AG09319 (cell line): ENCODE measurements around the gene ADAP1.
"Not testable (repeated sequence)": the region's sequence is repeated elsewhere in the genome, so short reads cannot be mapped to it uniquely, and the experiment has no call there.

Source experiments
- DNase-seq: peaks from one replicate; pipeline ENCODE4 v3.0.0-alpha.2; 2010; ENCODE audit warnings: low read depth; ENCODE audit errors: extremely low read depth
- TF ChIP-seq, protein P1 (sequence below): IDR thresholded peaks from 2 replicates; pipeline ENCODE4 v1.5.1; 2011; ENCODE audit warnings: low read depth, mild to moderate bottlenecking, inconsistent platforms, low read length, moderate library complexity

Gene ADAP1

DNA sequence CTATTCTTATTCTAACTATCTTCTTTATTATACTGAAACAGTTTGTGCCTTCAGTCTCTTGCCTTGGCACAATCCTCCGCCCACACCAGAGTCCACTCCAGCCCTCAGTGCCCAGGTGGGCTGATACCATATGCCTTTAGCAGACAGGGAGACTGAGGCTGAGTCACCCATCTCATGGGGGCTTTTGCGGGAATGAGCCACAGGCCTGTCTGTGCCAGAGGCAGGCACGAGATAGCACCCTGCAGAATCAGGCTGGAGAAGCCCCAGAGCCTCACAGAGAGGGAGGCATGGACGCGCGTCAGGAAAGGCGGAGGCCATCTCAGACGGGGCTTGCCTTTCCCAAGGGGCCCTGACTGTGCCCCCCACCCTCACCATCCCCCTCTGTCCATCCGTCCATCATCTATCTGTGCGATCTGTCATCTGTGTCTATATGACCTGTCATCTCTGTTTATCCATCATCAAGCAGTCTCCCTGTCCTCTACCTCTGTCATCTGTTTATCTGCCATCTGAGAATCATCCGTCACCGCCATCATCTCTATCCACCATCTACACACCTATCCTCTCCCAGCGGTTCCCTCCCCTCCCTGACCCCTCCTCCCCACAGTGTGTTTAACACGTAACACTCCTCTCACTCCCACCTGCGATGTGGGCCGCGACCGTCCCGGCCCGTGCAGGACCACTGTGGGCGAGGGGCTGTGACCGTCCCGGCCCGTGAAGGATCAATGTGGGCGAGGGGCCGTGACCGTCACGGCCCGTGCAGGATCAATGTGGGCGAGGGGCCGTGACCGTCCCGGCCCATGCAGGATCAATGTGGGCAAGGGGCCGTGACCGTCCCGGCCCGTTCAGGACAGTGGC is 7.3 kb upstream of the ADAP1 start:
- DNase-seq, result no peak
- TF ChIP-seq, protein P1, sequence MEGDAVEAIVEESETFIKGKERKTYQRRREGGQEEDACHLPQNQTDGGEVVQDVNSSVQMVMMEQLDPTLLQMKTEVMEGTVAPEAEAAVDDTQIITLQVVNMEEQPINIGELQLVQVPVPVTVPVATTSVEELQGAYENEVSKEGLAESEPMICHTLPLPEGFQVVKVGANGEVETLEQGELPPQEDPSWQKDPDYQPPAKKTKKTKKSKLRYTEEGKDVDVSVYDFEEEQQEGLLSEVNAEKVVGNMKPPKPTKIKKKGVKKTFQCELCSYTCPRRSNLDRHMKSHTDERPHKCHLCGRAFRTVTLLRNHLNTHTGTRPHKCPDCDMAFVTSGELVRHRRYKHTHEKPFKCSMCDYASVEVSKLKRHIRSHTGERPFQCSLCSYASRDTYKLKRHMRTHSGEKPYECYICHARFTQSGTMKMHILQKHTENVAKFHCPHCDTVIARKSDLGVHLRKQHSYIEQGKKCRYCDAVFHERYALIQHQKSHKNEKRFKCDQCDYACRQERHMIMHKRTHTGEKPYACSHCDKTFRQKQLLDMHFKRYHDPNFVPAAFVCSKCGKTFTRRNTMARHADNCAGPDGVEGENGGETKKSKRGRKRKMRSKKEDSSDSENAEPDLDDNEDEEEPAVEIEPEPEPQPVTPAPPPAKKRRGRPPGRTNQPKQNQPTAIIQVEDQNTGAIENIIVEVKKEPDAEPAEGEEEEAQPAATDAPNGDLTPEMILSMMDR, result no peak

DNA sequence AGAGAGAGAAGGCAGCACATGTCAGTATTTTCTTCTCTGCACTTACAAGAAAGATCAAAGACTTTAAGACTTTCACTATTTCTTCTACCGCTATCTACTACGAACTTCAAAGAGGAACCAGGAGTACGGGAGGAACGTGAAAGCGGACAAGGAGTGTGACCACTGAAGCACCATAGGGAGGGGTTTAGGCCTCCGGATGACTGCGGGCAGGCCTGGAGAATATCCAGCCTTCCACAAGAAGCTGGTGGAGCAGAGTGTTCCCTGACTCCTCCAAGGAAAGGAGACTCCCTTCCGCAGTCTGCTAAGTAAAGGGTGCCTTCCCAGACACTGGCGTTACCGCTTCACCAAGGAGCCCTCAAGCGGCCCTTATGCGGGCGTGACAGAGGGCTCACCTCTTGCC is 6.5 kb upstream of the ADAP1 start:
- DNase-seq, result not testable (repeated sequence)

DNA sequence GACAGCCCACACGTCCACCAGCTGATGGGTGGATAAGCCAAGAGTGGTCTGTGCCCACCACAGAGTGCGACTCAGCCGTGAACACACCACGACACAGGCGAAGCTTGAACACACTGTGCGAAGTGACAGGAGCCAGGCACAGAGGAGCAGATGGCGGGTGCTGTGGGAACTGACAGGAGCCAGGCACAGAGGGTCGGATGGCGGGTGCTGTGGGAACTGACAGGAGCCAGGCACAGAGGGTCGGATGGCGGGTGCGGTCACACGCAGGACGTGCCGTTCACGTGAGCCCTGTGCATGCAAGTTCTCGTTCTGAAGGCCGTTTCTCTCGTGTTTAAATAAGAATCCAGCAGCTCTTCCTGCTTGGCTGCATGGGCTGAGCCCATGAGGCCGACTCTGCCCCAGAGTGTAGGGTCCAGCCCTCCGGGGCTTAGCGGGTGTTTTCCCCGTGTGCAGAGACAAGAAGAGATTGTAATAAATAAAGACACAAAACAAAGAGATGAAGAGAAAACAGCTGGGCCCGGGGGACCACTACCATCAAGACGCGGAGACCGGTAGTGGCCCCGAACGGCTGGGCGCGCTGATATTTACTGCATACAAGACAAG is 5.9 kb upstream of the ADAP1 start:
- no peak for DNase-seq
- TF ChIP-seq, protein P1, result no peak

- not testable (repeated sequence) for DNase-seq
Measured at GRCh38 chr7:959740-960139, 5.3 kb upstream of the ADAP1 start.

DNA sequence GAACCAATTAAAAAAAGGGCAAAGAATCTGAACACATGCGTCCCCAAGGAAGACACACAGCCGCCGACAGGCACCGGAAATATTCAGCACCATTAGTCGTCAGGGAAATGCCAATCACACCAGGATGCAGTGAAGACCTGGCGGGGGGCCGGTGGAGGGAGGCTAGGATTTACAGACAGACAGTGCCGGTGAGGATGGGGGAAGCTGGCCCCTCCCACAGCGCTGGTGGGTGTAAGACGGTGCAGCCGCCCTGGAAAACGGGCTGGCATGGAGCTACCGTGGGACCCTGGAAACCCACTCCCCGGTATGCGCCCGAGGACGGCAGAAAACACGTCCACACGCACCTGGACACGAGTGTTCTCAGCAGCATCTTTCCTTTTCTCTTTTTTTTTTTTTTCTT is 4.8 kb upstream of the ADAP1 start:
- DNase-seq, result no peak
- TF ChIP-seq, protein P1, result no peak

DNA sequence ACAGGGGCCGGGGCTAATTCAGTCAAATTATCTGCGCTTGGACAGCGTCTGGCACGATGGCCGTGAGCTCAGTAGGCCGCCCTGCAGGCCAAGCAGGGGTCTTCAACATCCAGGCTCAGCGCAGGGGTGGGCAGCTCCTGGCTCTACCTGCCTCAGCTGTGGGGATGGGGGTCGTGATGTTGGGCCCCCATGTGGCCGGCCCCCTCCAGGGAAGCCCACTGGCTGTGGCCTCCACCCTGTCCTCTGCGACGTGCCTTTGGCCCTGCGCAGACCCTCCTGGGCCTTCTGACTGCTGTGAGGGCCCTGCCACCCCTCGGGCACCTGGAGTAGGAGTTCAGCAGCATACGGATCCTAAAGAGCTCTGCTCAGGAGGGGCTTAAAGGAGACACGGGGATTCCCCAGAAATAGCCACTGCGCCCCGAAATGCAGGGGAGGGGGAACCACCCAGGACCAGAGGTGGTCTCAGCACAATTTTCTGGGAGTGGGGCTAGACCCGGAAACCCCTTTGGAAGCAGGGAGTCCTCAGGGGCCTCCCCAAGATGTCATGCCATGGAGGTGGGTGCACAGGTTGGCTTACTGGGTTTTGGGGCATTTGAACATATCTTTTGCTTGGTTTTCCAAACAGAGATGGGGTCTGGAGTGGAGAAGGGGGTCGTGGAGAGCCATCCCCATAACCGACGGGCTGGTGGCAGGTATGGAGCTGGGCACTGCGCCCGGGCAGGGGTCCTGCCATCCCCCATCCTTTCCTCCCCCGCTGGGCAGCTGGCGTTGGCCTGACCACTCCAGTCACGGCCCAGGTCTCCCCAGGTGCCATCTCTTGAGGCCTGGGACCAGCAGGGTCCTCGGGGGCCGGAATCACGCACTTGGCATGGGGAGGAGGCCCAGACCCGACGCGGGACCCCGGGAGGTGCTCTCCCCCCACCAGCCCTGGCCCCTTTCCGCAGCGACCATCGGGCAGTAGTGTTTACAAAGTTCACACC is 4.0 kb upstream of the ADAP1 start:
- TF ChIP-seq, protein P1, result no peak
- no peak for DNase-seq

DNA sequence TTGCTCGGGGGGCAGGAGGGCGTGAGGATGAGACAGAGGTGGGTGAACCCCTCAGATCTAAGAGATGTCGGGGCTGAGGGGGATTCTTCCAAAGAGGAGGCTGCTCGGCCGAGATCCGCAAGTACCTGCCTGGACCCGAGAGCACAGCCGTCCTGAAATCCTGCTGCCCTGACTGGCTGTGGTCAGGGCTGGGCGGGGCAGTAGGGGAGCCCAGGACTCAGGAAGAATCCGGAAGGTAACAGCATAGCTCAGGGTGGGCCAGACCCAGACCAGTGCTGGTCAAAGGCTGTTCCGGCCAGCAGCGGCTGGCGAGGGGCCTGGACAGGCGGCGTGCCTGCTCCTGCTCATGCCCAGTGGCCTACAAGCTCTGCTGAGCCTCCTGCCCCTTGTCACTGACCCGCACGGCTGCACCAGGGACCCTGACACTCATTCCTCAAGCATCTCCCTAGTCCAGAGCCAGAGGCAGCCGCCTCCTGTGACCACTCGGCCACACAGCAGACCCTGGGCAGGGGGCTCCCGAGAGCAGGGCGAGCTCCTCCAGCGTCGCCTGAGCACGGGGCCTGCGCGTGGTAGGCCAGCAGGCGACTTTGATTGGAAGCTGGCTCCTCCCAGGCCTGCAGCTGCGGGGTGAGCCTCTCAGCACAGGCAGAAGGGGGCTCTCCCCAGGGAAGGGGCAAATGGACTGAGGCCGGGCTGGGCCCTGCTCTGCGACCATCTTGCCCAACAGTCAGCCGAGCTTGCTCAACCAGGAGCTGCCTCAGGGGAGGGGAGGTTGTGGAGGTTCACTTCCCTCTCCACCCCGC is 3.1 kb upstream of the ADAP1 start:
- TF ChIP-seq, protein P1, result no peak
- no peak for DNase-seq
